Measurements from ENCODE around the gene RXFP4.

Gene RXFP4

DNA sequence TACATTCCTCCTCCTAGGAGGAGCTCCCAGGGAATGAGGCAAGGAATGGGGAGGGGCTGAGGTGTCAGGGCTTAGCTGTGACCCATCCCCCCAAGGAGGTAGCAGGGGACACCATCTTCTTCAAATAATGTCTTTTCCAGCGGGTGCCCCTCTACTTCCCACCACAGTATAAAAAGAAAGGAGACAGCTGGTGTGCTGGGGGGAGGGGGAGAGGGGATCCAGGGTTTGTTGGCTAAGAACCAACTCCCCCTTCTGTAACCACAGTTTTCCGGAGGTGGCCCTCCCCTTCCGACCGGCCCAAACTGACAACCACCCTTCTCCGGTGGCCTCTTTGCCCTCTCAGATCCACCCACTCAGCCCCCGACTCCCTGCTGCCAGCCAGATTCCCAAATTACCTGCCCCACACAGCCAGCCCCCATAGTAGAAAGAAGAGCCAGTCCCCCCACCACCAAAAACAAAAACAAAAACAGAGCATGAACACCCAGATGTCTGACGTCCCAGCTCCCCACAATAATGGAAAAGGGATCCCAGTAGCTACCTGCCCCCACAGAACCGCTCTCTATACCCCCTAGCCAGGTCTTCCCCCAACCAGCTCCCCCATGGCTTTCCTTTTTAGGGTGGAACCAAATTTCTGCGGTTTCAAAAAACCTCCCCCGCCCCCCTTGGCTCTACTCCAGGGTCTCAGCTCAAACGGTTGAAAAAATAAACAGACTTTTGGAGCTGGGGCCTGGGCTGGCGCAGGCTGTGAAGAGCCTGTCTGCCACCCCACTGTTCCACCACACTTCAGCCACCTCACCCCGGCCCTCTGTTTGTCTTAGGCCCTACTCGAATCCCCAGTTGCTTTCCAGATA, 34.8 kb downstream of the RXFP4 start:
- Histone ChIP-seq H3K36me3 (ENCODE audit: control insufficient read depth, insufficient read depth, low read length) (peaks cover 9% of the 10 kb centered on the region), H3K27me3 (replicated peaks; ENCODE audit: control insufficient read depth, insufficient read depth, low read length) (no peaks in the 10 kb centered on the region), H3K4me3 (replicated peaks; ENCODE audit: low read depth, low read length) (peak overlapping the region; percentile 94)
- TF ChIP-seq, protein P1, sequence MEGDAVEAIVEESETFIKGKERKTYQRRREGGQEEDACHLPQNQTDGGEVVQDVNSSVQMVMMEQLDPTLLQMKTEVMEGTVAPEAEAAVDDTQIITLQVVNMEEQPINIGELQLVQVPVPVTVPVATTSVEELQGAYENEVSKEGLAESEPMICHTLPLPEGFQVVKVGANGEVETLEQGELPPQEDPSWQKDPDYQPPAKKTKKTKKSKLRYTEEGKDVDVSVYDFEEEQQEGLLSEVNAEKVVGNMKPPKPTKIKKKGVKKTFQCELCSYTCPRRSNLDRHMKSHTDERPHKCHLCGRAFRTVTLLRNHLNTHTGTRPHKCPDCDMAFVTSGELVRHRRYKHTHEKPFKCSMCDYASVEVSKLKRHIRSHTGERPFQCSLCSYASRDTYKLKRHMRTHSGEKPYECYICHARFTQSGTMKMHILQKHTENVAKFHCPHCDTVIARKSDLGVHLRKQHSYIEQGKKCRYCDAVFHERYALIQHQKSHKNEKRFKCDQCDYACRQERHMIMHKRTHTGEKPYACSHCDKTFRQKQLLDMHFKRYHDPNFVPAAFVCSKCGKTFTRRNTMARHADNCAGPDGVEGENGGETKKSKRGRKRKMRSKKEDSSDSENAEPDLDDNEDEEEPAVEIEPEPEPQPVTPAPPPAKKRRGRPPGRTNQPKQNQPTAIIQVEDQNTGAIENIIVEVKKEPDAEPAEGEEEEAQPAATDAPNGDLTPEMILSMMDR (IDR thresholded peaks at IDR 0.05; ENCODE audit: insufficient read depth, low read length, poor library complexity, severe bottlenecking) = no peak
- no peak for DNase-seq (ENCODE audit: extremely low read depth, insufficient read length)

DNA sequence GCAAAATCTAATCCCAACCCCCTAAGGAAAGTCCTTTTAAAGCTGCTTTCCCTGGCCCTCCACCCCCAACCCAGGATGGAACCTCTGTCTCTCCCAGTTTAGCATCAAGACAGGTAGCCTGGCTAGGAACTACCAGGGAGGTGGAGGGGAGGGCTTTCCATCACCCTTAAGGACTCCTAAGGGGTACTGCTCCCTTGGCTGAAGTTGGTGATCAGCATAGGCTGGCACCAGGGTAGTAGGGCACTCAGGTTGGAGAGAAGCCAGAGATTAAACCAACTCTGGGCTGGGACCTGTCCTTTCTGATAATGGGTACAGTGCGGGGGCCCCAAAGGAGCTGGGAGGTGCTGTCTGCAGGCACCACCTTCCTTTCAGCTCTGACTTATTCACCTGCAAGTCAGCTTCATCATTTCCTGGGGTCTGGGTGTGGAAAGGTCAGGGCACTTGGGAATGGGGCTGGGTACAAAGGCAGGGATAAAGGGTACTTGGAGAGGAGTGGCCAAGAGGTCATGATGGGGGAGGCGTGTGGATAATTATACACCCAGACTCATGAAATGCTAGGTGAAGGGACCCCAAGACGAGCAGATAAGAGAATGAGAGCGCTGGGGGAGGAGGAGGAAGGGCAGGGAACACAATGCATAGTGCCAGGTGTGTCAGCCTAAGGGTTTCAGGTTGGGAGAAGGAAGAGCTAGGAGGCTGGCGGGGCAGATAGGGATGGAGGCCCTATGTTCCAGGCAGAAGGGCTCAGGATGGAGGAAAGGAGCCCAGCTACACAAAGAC, 35.7 kb downstream of the RXFP4 start:
- no peak for DNase-seq (ENCODE audit: extremely low read depth, insufficient read length)
- peaks cover 8% of the 10 kb centered on the region for H3K36me3 ChIP-seq (ENCODE audit: control insufficient read depth, insufficient read depth, low read length)
- H3K4me3 ChIP-seq (replicated peaks; ENCODE audit: low read depth, low read length) = peak overlapping the region; percentile 94
- no peaks in the 10 kb centered on the region for H3K27me3 ChIP-seq (replicated peaks; ENCODE audit: control insufficient read depth, insufficient read depth, low read length)
- TF ChIP-seq, protein P1 (IDR thresholded peaks at IDR 0.05; ENCODE audit: insufficient read depth, low read length, poor library complexity, severe bottlenecking) = no peak

DNA sequence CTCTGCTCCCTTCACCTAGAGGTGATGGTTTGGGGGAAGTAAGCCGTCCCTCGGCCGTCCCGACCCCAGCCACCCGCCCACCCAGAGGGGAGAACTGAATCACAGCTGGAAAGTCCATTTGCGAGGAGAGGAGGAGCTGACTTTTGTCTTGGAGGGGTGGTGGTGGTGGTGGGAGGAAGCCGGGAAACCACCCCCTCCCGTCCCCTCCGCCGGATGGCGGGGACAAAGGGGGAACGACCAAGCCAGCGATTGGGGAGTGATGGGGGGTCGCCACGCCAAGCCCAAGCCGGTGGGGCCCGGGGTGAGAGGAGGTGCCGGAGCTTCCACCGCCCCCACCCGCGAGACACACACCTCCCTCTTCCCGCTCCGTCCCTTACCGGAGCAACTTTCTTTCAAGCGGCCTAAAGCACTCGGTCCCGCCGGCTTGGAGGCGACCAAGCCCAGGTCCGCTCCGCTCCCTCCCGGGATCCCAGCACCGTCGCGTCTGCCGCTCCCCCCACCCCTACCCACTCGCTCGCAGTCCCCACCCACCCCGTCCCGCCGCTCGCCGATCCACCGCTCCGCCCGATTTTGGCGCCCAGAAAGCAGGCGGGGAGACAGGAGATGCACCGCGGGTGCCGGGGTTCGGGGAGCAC, 36.4 kb downstream of the RXFP4 start:
- Histone ChIP-seq H3K27me3 (replicated peaks; ENCODE audit: control insufficient read depth, insufficient read depth, low read length) (no peaks in the 10 kb centered on the region), H3K4me3 (replicated peaks; ENCODE audit: low read depth, low read length) (peak overlapping the region; percentile 94), H3K36me3 (ENCODE audit: control insufficient read depth, insufficient read depth, low read length) (peaks cover 7% of the 10 kb centered on the region)
- TF ChIP-seq, protein P1 (IDR thresholded peaks at IDR 0.05; ENCODE audit: insufficient read depth, low read length, poor library complexity, severe bottlenecking) = no peak
- peak; percentile 66 for DNase-seq (ENCODE audit: extremely low read depth, insufficient read length)

DNA sequence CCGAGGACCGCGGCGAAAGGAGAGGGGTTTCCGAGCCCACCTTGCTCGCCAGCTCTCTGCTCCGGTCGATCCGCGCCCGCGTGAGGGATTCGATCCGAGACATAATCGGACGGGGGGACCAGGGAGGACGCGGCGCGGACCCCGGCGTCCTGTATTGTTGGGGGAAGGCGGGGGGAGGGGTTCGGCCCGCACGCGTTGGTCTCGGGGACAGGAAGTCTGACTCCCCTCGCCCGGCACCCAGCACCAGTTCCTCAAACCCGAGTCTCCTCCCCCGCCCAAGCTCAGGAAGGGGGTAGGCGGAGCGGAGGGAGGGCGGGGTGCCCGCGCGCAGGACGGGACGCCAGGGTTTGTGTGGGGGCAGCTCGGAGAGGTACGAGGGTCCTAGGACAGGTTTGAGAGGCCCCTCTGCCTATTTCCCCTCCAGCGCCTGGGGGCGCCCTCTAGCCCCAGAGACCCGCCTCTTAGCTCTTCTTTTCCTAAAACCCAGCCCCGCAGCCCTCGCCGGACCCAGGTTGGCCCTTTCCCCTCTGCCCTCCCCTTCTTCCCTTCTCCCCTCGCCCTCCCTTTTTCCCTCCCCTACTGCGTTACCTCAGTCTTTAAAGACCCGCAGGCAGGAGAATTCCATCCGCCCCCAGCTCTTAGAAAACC, 37.0 kb downstream of the RXFP4 start, which contains the start of gene ARHGEF2:
Gene ARHGEF2, minus strand, starts transcription at position 223 of the 648 bp plus-strand sequence. Its CDS starts 120 bp downstream, at position 103.
- H3K36me3 ChIP-seq (ENCODE audit: control insufficient read depth, insufficient read depth, low read length) = peaks cover 4% of the 10 kb centered on the region

DNA sequence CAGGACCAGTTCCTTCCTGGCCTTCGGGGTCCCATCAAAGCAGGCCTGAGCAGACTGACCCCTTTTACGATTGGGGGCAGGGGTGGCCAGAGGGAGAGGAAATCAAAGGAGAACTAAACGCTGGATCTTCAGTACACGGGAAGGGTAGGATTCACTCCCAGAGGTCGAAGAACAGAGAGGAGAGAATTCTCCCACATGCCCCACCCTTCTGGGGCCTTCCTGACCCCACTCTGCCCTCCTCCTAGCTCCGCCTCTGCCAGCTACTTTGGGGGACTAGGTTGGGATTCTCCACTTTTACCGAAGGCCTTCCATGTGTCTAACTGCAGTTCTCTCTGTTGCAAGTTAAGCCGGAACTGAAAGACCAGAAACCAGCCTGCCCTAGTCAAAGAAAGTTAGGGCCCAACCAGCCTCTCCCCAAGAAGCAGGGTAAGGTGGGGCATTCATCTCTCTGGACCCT, 37.6 kb downstream of the RXFP4 start:
- Histone ChIP-seq H3K4me3 (replicated peaks; ENCODE audit: low read depth, low read length) (peak overlapping the region; percentile 94), H3K36me3 (ENCODE audit: control insufficient read depth, insufficient read depth, low read length) (peaks cover 2% of the 10 kb centered on the region), H3K27me3 (replicated peaks; ENCODE audit: control insufficient read depth, insufficient read depth, low read length) (no peaks in the 10 kb centered on the region)
- TF ChIP-seq, protein P1 (IDR thresholded peaks at IDR 0.05; ENCODE audit: insufficient read depth, low read length, poor library complexity, severe bottlenecking) = no peak
- no peak for DNase-seq (ENCODE audit: extremely low read depth, insufficient read length)

More for the DNA sequence above, 37.0 kb downstream of the RXFP4 start, which contains the start of gene ARHGEF2:
- TF ChIP-seq, protein P1 (IDR thresholded peaks at IDR 0.05; ENCODE audit: insufficient read depth, low read length, poor library complexity, severe bottlenecking) = peak; percentile 39
- peak; percentile 91 for DNase-seq (ENCODE audit: extremely low read depth, insufficient read length)
- no peaks in the 10 kb centered on the region for H3K27me3 ChIP-seq (replicated peaks; ENCODE audit: control insufficient read depth, insufficient read depth, low read length)
- H3K4me3 ChIP-seq (replicated peaks; ENCODE audit: low read depth, low read length) = peak within 1 kb of the TSS; percentile 94
